Colonic mucosa (tissue), 4 donors: ENCODE data around the gene MAPKAPK3. TPM values are rescaled to one million over a fixed set of nuclear protein-coding genes. Genes with fewer than 3 reads are reported as not detected.

Experiments
- DNase-seq: peaks from one replicate; pipeline ENCODE4 v3.0.0-alpha.2; 2020
- H3K27ac ChIP-seq: fragments of 200-600 bp; one replicate; pipeline ENCODE4 v1.8.0; 2021
- H3K27me3 ChIP-seq: fragments of 200-600 bp; one replicate; pipeline ENCODE4 v1.8.0; 2021
- H3K36me3 ChIP-seq: fragments of 200-600 bp; one replicate; pipeline ENCODE4 v1.8.0; 2021
- H3K4me1 ChIP-seq: fragments of 200-600 bp; one replicate; pipeline ENCODE4 v1.8.0; 2021; ENCODE audit warnings: mild to moderate bottlenecking
- H3K4me3 ChIP-seq: fragments of 200-600 bp; one replicate; pipeline ENCODE4 v1.8.0; 2021
- H3K9ac ChIP-seq, 2 donors: one replicate each; pipeline ENCODE4 v1.7.0; 2013; ENCODE audit warnings: control low read depth in 2 of 2, low read depth in 2 of 2, low read length in 2 of 2
- H3K9me3 ChIP-seq: fragments of 200-600 bp; one replicate; pipeline ENCODE4 v1.8.0; 2021
- CTCF ChIP-seq: fragments of 200-600 bp; IDR thresholded peaks from one replicate; pipeline ENCODE4 v1.8.0; 2022; ENCODE audit warnings: antibody characterized with exemption, mild to moderate bottlenecking
- intact Hi-C: fragments of 100-400 bp; cut with DNase I; formaldehyde crosslinking; loops from one replicate; pipeline ENCODE4 v1.14.1; 2022
- total RNA-seq, 2 donors: library from RNA; stranded (reverse); fragmentation: NEBNext Ultra II Directional in 1 of 2; extraction: Animal tissue kit (Norgen Biotek cat#: 25700) in 1 of 2; gene quantifications; one replicate each; pipeline ENCODE4 v1.2.1, GENCODE V29; 2021
- donor health status: healthy.
- donor health status: DM: no; HTN: no; CAD: no.
- donor health status: DM: no; HTN: no; CAD: no.

The MAPKAPK3 gene
- total RNA-seq, 2 donors from 2014 or later: 27.3 to 45.1 TPM

- H3K27ac ChIP-seq: no peak overlapping the region
- H3K4me1 ChIP-seq: no peaks in the 10 kb centered on the region
- H3K9ac ChIP-seq: no peak overlapping the region
- no peak for TF ChIP-seq CTCF
- intact Hi-C loops: no loop called here
- DNase-seq: no peak
- H3K4me3 ChIP-seq: no peak overlapping the region
- no peaks in the 10 kb centered on the region for H3K27me3 ChIP-seq
- H3K9me3 ChIP-seq: no peaks in the 10 kb centered on the region
- H3K36me3 ChIP-seq: no peaks in the 10 kb centered on the region
Observed at GRCh38 chr3:50666837-50667236, 49.9 kb downstream of the MAPKAPK3 start.

GRCh38 chr3:50671331-50671730 lies 54.4 kb downstream of the MAPKAPK3 start:
- DNase-seq: no peak
- H3K9me3 ChIP-seq: no peaks in the 10 kb centered on the region
- no peak overlapping the region for H3K4me3 ChIP-seq
- H3K4me1 ChIP-seq: no peaks in the 10 kb centered on the region
- no peak overlapping the region for H3K27ac ChIP-seq
- H3K27me3 ChIP-seq: peaks cover 19% of the 10 kb centered on the region
- intact Hi-C loops: no loop called here
- TF ChIP-seq CTCF: no peak
- H3K36me3 ChIP-seq: no peaks in the 10 kb centered on the region
- no peak overlapping the region for H3K9ac ChIP-seq

GRCh38 chr3:50672656-50673055 lies 55.7 kb downstream of the MAPKAPK3 start:
- Histone ChIP-seq H3K27me3 (peaks cover 28% of the 10 kb centered on the region), H3K4me3 (no peak overlapping the region), H3K27ac (no peak overlapping the region), H3K4me1 (no peaks in the 10 kb centered on the region), H3K9ac (no peak overlapping the region), H3K9me3 (no peaks in the 10 kb centered on the region), H3K36me3 (no peaks in the 10 kb centered on the region)
- no peak for DNase-seq
- intact Hi-C loops: no loop called here
- no peak for TF ChIP-seq CTCF

GRCh38 chr3:50673931-50674330 lies 57.0 kb downstream of the MAPKAPK3 start:
- Histone ChIP-seq H3K4me1 (no peaks in the 10 kb centered on the region), H3K36me3 (no peaks in the 10 kb centered on the region), H3K9me3 (no peaks in the 10 kb centered on the region), H3K9ac (no peak overlapping the region), H3K27me3 (peaks cover 38% of the 10 kb centered on the region), H3K4me3 (no peak overlapping the region), H3K27ac (no peak overlapping the region)
- intact Hi-C loops: no loop called here
- TF ChIP-seq CTCF: no peak
- DNase-seq: no peak

- intact Hi-C loops: no loop called here
- DNase-seq: peak; percentile 40
- Histone ChIP-seq H3K36me3 (no peaks in the 10 kb centered on the region), H3K4me3 (peak within 1 kb of the TSS; percentile 23), H3K9me3 (no peaks in the 10 kb centered on the region), H3K27ac (no peak within 1 kb of the TSS), H3K27me3 (peaks cover 39% of the 10 kb centered on the region), H3K9ac (no peak within 1 kb of the TSS), H3K4me1 (no peaks in the 10 kb centered on the region)
- TF ChIP-seq CTCF: no peak
Observed at GRCh38 chr3:50674349-50675178, 57.6 kb downstream of the MAPKAPK3 start, which contains the start of gene DOCK3. Gene DOCK3 (plus strand): TSS chr3:50674927. CDS start chr3:50675264, 337 bp downstream.
